Stimulated activated CD8-positive, alpha-beta memory T cell treated with anti-CD3 and anti-CD28 coated beads, Interleukin-7, amount 100 ng/mL, for 4 hours (primary cell): Measurements from ENCODE around the gene SYT1.
"Not testable (repeated sequence)": the region's sequence is repeated elsewhere in the genome, so short reads cannot be mapped to it uniquely, and the experiment has no call there.

Source experiments
- DNase-seq, 2 donors: peaks; one replicate each; pipeline ENCODE4 v3.0.0-alpha.2; 2020; ENCODE audit warnings: low read depth in 2 of 2

Gene SYT1

GRCh38 chr12:78968226-78968625, 103.7 kb downstream of the SYT1 start:
- no peak for DNase-seq

- DNase-seq, result no peak
Observed at GRCh38 chr12:78970041-78970440, 105.5 kb downstream of the SYT1 start.

GRCh38 chr12:78977304-78977867, 112.8 kb downstream of the SYT1 start:
- DNase-seq, result no peak

GRCh38 chr12:78994168-78994791, 129.7 kb downstream of the SYT1 start:
- DNase-seq, result no peak

GRCh38 chr12:79000501-79000900, 135.9 kb downstream of the SYT1 start:
- DNase-seq, result no peak

GRCh38 chr12:79001404-79001803, 136.8 kb downstream of the SYT1 start:
- DNase-seq, result no peak

GRCh38 chr12:79006306-79006705, 141.7 kb downstream of the SYT1 start:
- no peak for DNase-seq

GRCh38 chr12:79008591-79008990, 144.0 kb downstream of the SYT1 start:
- DNase-seq, result no peak

- no peak for DNase-seq
Observed at GRCh38 chr12:79012636-79013035, 148.1 kb downstream of the SYT1 start.

- DNase-seq, result no peak
Observed at GRCh38 chr12:79016181-79016580, 151.6 kb downstream of the SYT1 start.

- no peak for DNase-seq
Observed at GRCh38 chr12:79019672-79020071, 155.1 kb downstream of the SYT1 start.

- no peak for DNase-seq
Observed at GRCh38 chr12:79020106-79020505, 155.5 kb downstream of the SYT1 start.

- DNase-seq, result no peak
Observed at GRCh38 chr12:79021021-79021420, 156.4 kb downstream of the SYT1 start.

GRCh38 chr12:79023261-79023660, 158.7 kb downstream of the SYT1 start:
- no peak for DNase-seq

GRCh38 chr12:79023784-79024183, 159.2 kb downstream of the SYT1 start:
- no peak for DNase-seq

GRCh38 chr12:79033788-79034187, 169.2 kb downstream of the SYT1 start:
- DNase-seq, result no peak

- not testable (repeated sequence) for DNase-seq
Observed at GRCh38 chr12:79044748-79045147, 180.2 kb downstream of the SYT1 start.

GRCh38 chr12:79045149-79045703, 180.7 kb downstream of the SYT1 start:
- not testable (repeated sequence) for DNase-seq

GRCh38 chr12:79046021-79046420, 181.4 kb downstream of the SYT1 start:
- DNase-seq, result no peak

- no peak for DNase-seq
Observed at GRCh38 chr12:79048962-79049361, 184.4 kb downstream of the SYT1 start.

- no peak for DNase-seq
Observed at GRCh38 chr12:79053394-79053793, 188.8 kb downstream of the SYT1 start.

GRCh38 chr12:79055926-79056674, 191.5 kb downstream of the SYT1 start:
- no peak for DNase-seq

GRCh38 chr12:79056775-79057174, 192.2 kb downstream of the SYT1 start:
- no peak for DNase-seq
